ENCODE measurements around the gene PNRC2. TPM values are rescaled to one million over a fixed set of nuclear protein-coding genes. Genes with fewer than 3 reads are reported as not detected.
A peak's percentile ranks its signal among the peaks of the same experiment; 100 is the strongest.
"Not testable (repeated sequence)": the region's sequence is repeated elsewhere in the genome, so short reads cannot be mapped to it uniquely, and the experiment has no call there.

PNRC2 gene
- polyA plus RNA-seq, 4 donors = 114 to 181 (median 126) TPM

- H3K36me3 ChIP-seq (ENCODE audit: control insufficient read depth in 3 of 3, insufficient read depth in 2 of 3, low read depth in 1 of 3, low read length in 3 of 3) = no peaks in the 10 kb centered on the region
- H3K4me3 ChIP-seq (ENCODE audit: low read depth in 1 of 3, low read length in 3 of 3) = no peak overlapping the region
- 88 to 93% (median 90%) methylated on average over 3 of the region's 3 CpGs for WGBS, 3 donors
- H3K4me1 ChIP-seq (ENCODE audit: control insufficient read depth in 3 of 3, insufficient read depth in 2 of 3, low read depth in 1 of 3, low read length in 2 of 3) = peaks cover 0 to 2% (median under 1%) of the 10 kb centered on the region in 3 donors
- no peak for DNase-seq
- no peak for FAIRE-seq
- H3K9me3 ChIP-seq (ENCODE audit: control insufficient read depth in 2 of 2, insufficient read depth in 1 of 2, low read depth in 1 of 2, low read length in 1 of 2) = no peaks in the 10 kb centered on the region
- H3K27ac ChIP-seq (ENCODE audit: low read depth in 1 of 3, low read length in 2 of 3) = no peak overlapping the region
- H3K27me3 ChIP-seq (ENCODE audit: control insufficient read depth in 3 of 3, insufficient read depth in 3 of 3, low read length in 3 of 3) = no peaks in the 10 kb centered on the region
Measured at GRCh38 chr1:23989263-23989662, 29.6 kb downstream of the PNRC2 start.

GRCh38 chr1:23992011-23992410 is 32.4 kb downstream of the PNRC2 start:
- not testable (repeated sequence) for FAIRE-seq; H3K4me3 ChIP-seq (ENCODE audit: low read depth in 1 of 3, low read length in 3 of 3); H3K27me3 ChIP-seq (ENCODE audit: control insufficient read depth in 3 of 3, insufficient read depth in 3 of 3, low read length in 3 of 3); DNase-seq; H3K4me1 ChIP-seq (ENCODE audit: control insufficient read depth in 3 of 3, insufficient read depth in 2 of 3, low read depth in 1 of 3, low read length in 2 of 3); H3K36me3 ChIP-seq (ENCODE audit: control insufficient read depth in 3 of 3, insufficient read depth in 2 of 3, low read depth in 1 of 3, low read length in 3 of 3); H3K9me3 ChIP-seq (ENCODE audit: control insufficient read depth in 2 of 2, insufficient read depth in 1 of 2, low read depth in 1 of 2, low read length in 1 of 2); H3K27ac ChIP-seq (ENCODE audit: low read depth in 1 of 3, low read length in 2 of 3)
- WGBS, 3 donors = 79 to 87% (median 87%) methylated on average over 12 to 13 of the region's 13 CpGs

GRCh38 chr1:23995431-23995837 is 35.8 kb downstream of the PNRC2 start:
- H3K9me3 ChIP-seq (ENCODE audit: control insufficient read depth in 2 of 2, insufficient read depth in 1 of 2, low read depth in 1 of 2, low read length in 1 of 2) = peaks cover 0 to 7% of the 10 kb centered on the region in 2 donors
- no peaks in the 10 kb centered on the region for H3K4me1 ChIP-seq (ENCODE audit: control insufficient read depth in 3 of 3, insufficient read depth in 2 of 3, low read depth in 1 of 3, low read length in 2 of 3)
- FAIRE-seq (no peak), DNase-seq (no peak)
- no peak overlapping the region for H3K4me3 ChIP-seq (ENCODE audit: low read depth in 1 of 3, low read length in 3 of 3)
- H3K27ac ChIP-seq (ENCODE audit: low read depth in 1 of 3, low read length in 2 of 3) = no peak overlapping the region
- no peaks in the 10 kb centered on the region for H3K36me3 ChIP-seq (ENCODE audit: control insufficient read depth in 3 of 3, insufficient read depth in 2 of 3, low read depth in 1 of 3, low read length in 3 of 3)
- H3K27me3 ChIP-seq (ENCODE audit: control insufficient read depth in 3 of 3, insufficient read depth in 3 of 3, low read length in 3 of 3) = no peaks in the 10 kb centered on the region
- WGBS, 3 donors = 69 to 84% (median 72%) methylated on average over 13 of the region's 13 CpGs

GRCh38 chr1:23996700-23997229 is 37.1 kb downstream of the PNRC2 start:
- FAIRE-seq (no peak), DNase-seq (no peak)
- Histone ChIP-seq H3K9me3 (ENCODE audit: control insufficient read depth in 2 of 2, insufficient read depth in 1 of 2, low read depth in 1 of 2, low read length in 1 of 2) (peaks cover 0 to 7% of the 10 kb centered on the region in 2 donors), H3K27ac (ENCODE audit: low read depth in 1 of 3, low read length in 2 of 3) (no peak overlapping the region), H3K27me3 (ENCODE audit: control insufficient read depth in 3 of 3, insufficient read depth in 3 of 3, low read length in 3 of 3) (no peaks in the 10 kb centered on the region), H3K4me3 (ENCODE audit: low read depth in 1 of 3, low read length in 3 of 3) (no peak overlapping the region), H3K36me3 (ENCODE audit: control insufficient read depth in 3 of 3, insufficient read depth in 2 of 3, low read depth in 1 of 3, low read length in 3 of 3) (no peaks in the 10 kb centered on the region), H3K4me1 (ENCODE audit: control insufficient read depth in 3 of 3, insufficient read depth in 2 of 3, low read depth in 1 of 3, low read length in 2 of 3) (peaks cover 0 to 5% (median 0%) of the 10 kb centered on the region in 3 donors)
- 83 to 93% (median 89%) methylated on average over 9 to 10 of the region's 10 CpGs for WGBS, 3 donors

GRCh38 chr1:23997812-23998211 is 38.2 kb downstream of the PNRC2 start:
- DNase-seq (no peak), FAIRE-seq (no peak)
- Histone ChIP-seq H3K4me1 (ENCODE audit: control insufficient read depth in 3 of 3, insufficient read depth in 2 of 3, low read depth in 1 of 3, low read length in 2 of 3) (peaks cover 0 to 15% (median 0%) of the 10 kb centered on the region in 3 donors), H3K4me3 (ENCODE audit: low read depth in 1 of 3, low read length in 3 of 3) (no peak overlapping the region), H3K9me3 (ENCODE audit: control insufficient read depth in 2 of 2, insufficient read depth in 1 of 2, low read depth in 1 of 2, low read length in 1 of 2) (peaks cover 0 to 7% of the 10 kb centered on the region in 2 donors), H3K36me3 (ENCODE audit: control insufficient read depth in 3 of 3, insufficient read depth in 2 of 3, low read depth in 1 of 3, low read length in 3 of 3) (no peaks in the 10 kb centered on the region), H3K27ac (ENCODE audit: low read depth in 1 of 3, low read length in 2 of 3) (no peak overlapping the region), H3K27me3 (ENCODE audit: control insufficient read depth in 3 of 3, insufficient read depth in 3 of 3, low read length in 3 of 3) (no peaks in the 10 kb centered on the region)
- 67 to 70% (median 68%) methylated on average over 1 of the region's 1 CpG for WGBS, 3 donors

- Histone ChIP-seq H3K27ac (ENCODE audit: low read depth in 1 of 3, low read length in 2 of 3) (peak overlapping the region in 1 of 3 donors; percentile 47), H3K27me3 (ENCODE audit: control insufficient read depth in 3 of 3, insufficient read depth in 3 of 3, low read length in 3 of 3) (no peaks in the 10 kb centered on the region), H3K36me3 (ENCODE audit: control insufficient read depth in 3 of 3, insufficient read depth in 2 of 3, low read depth in 1 of 3, low read length in 3 of 3) (no peaks in the 10 kb centered on the region), H3K9me3 (ENCODE audit: control insufficient read depth in 2 of 2, insufficient read depth in 1 of 2, low read depth in 1 of 2, low read length in 1 of 2) (peaks cover 0 to 7% of the 10 kb centered on the region in 2 donors), H3K4me1 (ENCODE audit: control insufficient read depth in 3 of 3, insufficient read depth in 2 of 3, low read depth in 1 of 3, low read length in 2 of 3) (peaks cover 0 to 24% (median 0%) of the 10 kb centered on the region in 3 donors), H3K4me3 (ENCODE audit: low read depth in 1 of 3, low read length in 3 of 3) (no peak overlapping the region)
- FAIRE-seq (no peak), DNase-seq (peak in 1 of 2 donors; percentile 47)
- WGBS, 3 donors = 33 to 61% (median 46%) methylated on average over 3 of the region's 3 CpGs
Measured at GRCh38 chr1:23999156-23999671, 39.6 kb downstream of the PNRC2 start.

GRCh38 chr1:24002695-24003094 is 43.1 kb downstream of the PNRC2 start:
- Histone ChIP-seq H3K4me1 (ENCODE audit: control insufficient read depth in 3 of 3, insufficient read depth in 2 of 3, low read depth in 1 of 3, low read length in 2 of 3) (peaks cover 0 to 24% (median 0%) of the 10 kb centered on the region in 3 donors), H3K4me3 (ENCODE audit: low read depth in 1 of 3, low read length in 3 of 3) (no peak overlapping the region), H3K27me3 (ENCODE audit: control insufficient read depth in 3 of 3, insufficient read depth in 3 of 3, low read length in 3 of 3) (no peaks in the 10 kb centered on the region), H3K9me3 (ENCODE audit: control insufficient read depth in 2 of 2, insufficient read depth in 1 of 2, low read depth in 1 of 2, low read length in 1 of 2) (peaks cover 0 to 11% of the 10 kb centered on the region in 2 donors), H3K27ac (ENCODE audit: low read depth in 1 of 3, low read length in 2 of 3) (no peak overlapping the region), H3K36me3 (ENCODE audit: control insufficient read depth in 3 of 3, insufficient read depth in 2 of 3, low read depth in 1 of 3, low read length in 3 of 3) (no peaks in the 10 kb centered on the region)
- WGBS, 3 donors = 80 to 82% (median 82%) methylated on average over 2 of the region's 2 CpGs
- DNase-seq = no peak
- FAIRE-seq = no peak

- DNase-seq = no peak
- no peaks in the 10 kb centered on the region for H3K36me3 ChIP-seq (ENCODE audit: control insufficient read depth in 3 of 3, insufficient read depth in 2 of 3, low read depth in 1 of 3, low read length in 3 of 3)
- no peak overlapping the region for H3K4me3 ChIP-seq (ENCODE audit: low read depth in 1 of 3, low read length in 3 of 3)
- peaks cover 0 to 24% (median 0%) of the 10 kb centered on the region in 3 donors for H3K4me1 ChIP-seq (ENCODE audit: control insufficient read depth in 3 of 3, insufficient read depth in 2 of 3, low read depth in 1 of 3, low read length in 2 of 3)
- H3K27me3 ChIP-seq (ENCODE audit: control insufficient read depth in 3 of 3, insufficient read depth in 3 of 3, low read length in 3 of 3) = no peaks in the 10 kb centered on the region
- no peak for FAIRE-seq
- peaks cover 0 to 10% of the 10 kb centered on the region in 2 donors for H3K9me3 ChIP-seq (ENCODE audit: control insufficient read depth in 2 of 2, insufficient read depth in 1 of 2, low read depth in 1 of 2, low read length in 1 of 2)
- WGBS, 3 donors = 53 to 63% (median 61%) methylated on average over 4 of the region's 4 CpGs
- no peak overlapping the region for H3K27ac ChIP-seq (ENCODE audit: low read depth in 1 of 3, low read length in 2 of 3)
Measured at GRCh38 chr1:24003331-24003972, 43.8 kb downstream of the PNRC2 start.
